Heart left ventricle (tissue), 13 donors: ENCODE results near the gene MRPL32.
"Not testable (repeated sequence)": the region's sequence is repeated elsewhere in the genome, so short reads cannot be mapped to it uniquely, and the experiment has no call there.

Experiments
- POLR2A ChIP-seq, 2 donors: fragments of 450-650 bp; IDR thresholded peaks; one replicate each; pipeline ENCODE4 v1.6.1; 2017; ENCODE audit warnings: antibody characterized with exemption in 2 of 2, mild to moderate bottlenecking in 2 of 2, moderate library complexity in 2 of 2
- TF ChIP-seq, protein P1 (sequence below), 12 donors: fragments of 200-600 bp; sonication (generic) in 4 of 12; IDR thresholded peaks; one replicate each; pipeline versions ENCODE4 v1.5.0 to v1.8.0; 2018 to 2022; ENCODE audit warnings: antibody characterized with exemption in 12 of 12, mild to moderate bottlenecking in 5 of 12
- donor health status: ischemic (EF 13 %, LVEDD 7.1; RV severe dilation, severe dysfunction).
- donor health status: DM: no; HTN: yes; CAD: no.
- donor health status: DM: no; HTN: no; CAD: no.
- donor health status: ischemic (EF 25% LVEDD 6.9; RV normal size, moderate dysfunction).
- donor health status: ischemic (EF 25% LVEDD 5.7; RV mildly dilated, moderate dysfunction).
- donor health status: ischemic (EF 35%, LVEDD 5.7; RV mildly dilated, moderate dysfunction).
- donor health status: nonischemic (EF 11% LVEDD 7.7; RV severe dilation, severe dysfunction).
- donor health status: DM: yes; HTN: yes; CAD: no.
- donor health status: PGD.
- donor health status: ischemic (EF 29% LVEDD 5.4; RV normal size, mild dysfunction).
- donor health status: nonischemic (EF 23%, LVEDD 6.1; RV moderate dilation, normal function).

DNA sequence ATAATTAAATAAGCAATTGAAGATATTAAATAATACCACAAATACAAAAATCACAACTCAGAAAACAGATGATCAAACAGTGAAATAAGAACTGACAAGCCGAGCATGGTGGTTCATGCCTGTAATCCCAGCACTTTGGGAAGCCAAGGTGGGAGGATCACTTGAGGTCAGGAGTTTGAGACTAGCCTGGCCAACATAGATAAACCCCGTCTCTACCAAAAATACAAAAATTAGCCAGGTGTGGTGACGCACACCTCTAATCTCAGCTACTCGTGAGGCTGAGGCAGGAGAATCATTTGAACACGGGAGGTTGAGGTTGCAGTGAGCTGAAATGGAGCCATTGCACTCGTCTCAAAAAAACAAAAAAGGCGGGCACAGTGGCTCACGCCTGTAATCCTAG is 47.0 kb upstream of the MRPL32 start:
- not testable (repeated sequence) for TF ChIP-seq POLR2A (IDR thresholded peaks at IDR 0.05)
- TF ChIP-seq, protein P1, sequence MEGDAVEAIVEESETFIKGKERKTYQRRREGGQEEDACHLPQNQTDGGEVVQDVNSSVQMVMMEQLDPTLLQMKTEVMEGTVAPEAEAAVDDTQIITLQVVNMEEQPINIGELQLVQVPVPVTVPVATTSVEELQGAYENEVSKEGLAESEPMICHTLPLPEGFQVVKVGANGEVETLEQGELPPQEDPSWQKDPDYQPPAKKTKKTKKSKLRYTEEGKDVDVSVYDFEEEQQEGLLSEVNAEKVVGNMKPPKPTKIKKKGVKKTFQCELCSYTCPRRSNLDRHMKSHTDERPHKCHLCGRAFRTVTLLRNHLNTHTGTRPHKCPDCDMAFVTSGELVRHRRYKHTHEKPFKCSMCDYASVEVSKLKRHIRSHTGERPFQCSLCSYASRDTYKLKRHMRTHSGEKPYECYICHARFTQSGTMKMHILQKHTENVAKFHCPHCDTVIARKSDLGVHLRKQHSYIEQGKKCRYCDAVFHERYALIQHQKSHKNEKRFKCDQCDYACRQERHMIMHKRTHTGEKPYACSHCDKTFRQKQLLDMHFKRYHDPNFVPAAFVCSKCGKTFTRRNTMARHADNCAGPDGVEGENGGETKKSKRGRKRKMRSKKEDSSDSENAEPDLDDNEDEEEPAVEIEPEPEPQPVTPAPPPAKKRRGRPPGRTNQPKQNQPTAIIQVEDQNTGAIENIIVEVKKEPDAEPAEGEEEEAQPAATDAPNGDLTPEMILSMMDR (IDR thresholded peaks at IDR 0.05), result not testable (repeated sequence)
